H1 (cell line): Measurements from ENCODE around the gene CAMK2D. TPM values are rescaled to one million over a fixed set of nuclear protein-coding genes. Genes with fewer than 3 reads are reported as not detected.

Experiments used
- ATF3 ChIP-seq: IDR thresholded peaks from 2 replicates; pipeline ENCODE4 v1.6.1; 2011; ENCODE audit warnings: low read depth, mild to moderate bottlenecking, low read length; ENCODE audit not compliant: insufficient read depth
- BACH1 ChIP-seq: IDR thresholded peaks from 2 replicates; pipeline ENCODE4 v1.6.1; 2012; ENCODE audit warnings: low read length, improper control_type of control experiment
- CHD1 ChIP-seq: IDR thresholded peaks from 2 replicates; pipeline ENCODE4 v1.6.1; 2012; ENCODE audit warnings: low read depth, low read length, improper control_type of control experiment
- CHD7 ChIP-seq: fragments of 300-600 bp; sonication (generic); IDR thresholded peaks from 2 replicates; pipeline ENCODE4 v1.7.1; 2012; ENCODE audit warnings: low read length, moderate library complexity, mild to moderate bottlenecking, inconsistent platforms; ENCODE audit not compliant: insufficient replicate concordance
- SP1 ChIP-seq: IDR thresholded peaks from 2 replicates; pipeline ENCODE4 v1.6.1; 2011; ENCODE audit warnings: low read depth, low read length
- TAF7 ChIP-seq: optimal IDR thresholded peaks from 2 replicates; pipeline ENCODE3; 2011; ENCODE audit warnings: low read depth, mild to moderate bottlenecking, inconsistent platforms, low read length, moderate library complexity, borderline replicate concordance
- polyA plus RNA-seq, 7 experiments: library from polyadenylated mRNA; depleted of rRNA in 3 of 7; stranded (reverse) in 5 of 7; unstranded in 2 of 7; fragments of >200 nt in 5 of 7; fragments of 200-250 nt in 2 of 7; gene quantifications; 1 replicate in 5 of 7; 2 replicates in 1 of 7; 4 replicates in 1 of 7; pipeline versions ENCODE4 v1.2.1 to v1.2.3, GENCODE V29; 2011 to 2013; ENCODE audit warnings: missing spikeins in 2 of 7, mixed read lengths in 2 of 7
- total RNA-seq: library from RNA; stranded (reverse); fragmentation: NEBNext Ultra II Directional; extraction: Animal tissue kit (Norgen Biotek cat#: 25700); gene quantifications from 2 replicates; pipeline ENCODE4 v1.2.1, GENCODE V29; 2021

Gene CAMK2D
- total and polyA plus RNA-seq, 2 of the 8 experiments (the other 6 are each of a cell fraction or from before 2014, with no cell fraction given): 3.2 to 7.0 TPM

- TF ChIP-seq CHD7: no peak
- TF ChIP-seq TAF7: no peak
- TF ChIP-seq ATF3: no peak
- no peak for TF ChIP-seq CHD1
- TF ChIP-seq SP1: no peak
- TF ChIP-seq BACH1: no peak
- TF ChIP-seq, all 59 proteins: peak for 0
Measured at GRCh38 chr4:113455061-113455460, 306.5 kb downstream of the CAMK2D start (continued).
